A549 (cell line): ENCODE data around the gene SLC6A19. TPM values are rescaled to one million over a fixed set of nuclear protein-coding genes. Genes with fewer than 3 reads are reported as not detected.
A peak's percentile ranks its signal among the peaks of the same experiment; 100 is the strongest.

Source experiments
- ATAC-seq, 2 experiments: fragments of 200-7000 bp in 1 of 2; fragments of >200 bp in 1 of 2; cut with Nextera tagmentation in 1 of 2; cut with Tn5 transposase in 1 of 2; 3 replicates each; pipeline versions ENCODE4 v1.8.0 to v1.9.1; 2018 to 2020; ENCODE audit warnings: mild to moderate bottlenecking in 1 of 2, moderate library complexity in 1 of 2
- CTCF ChIA-PET: fragments of 300-600 bp; sonication (Branson Sonifier 250); formaldehyde crosslinking; extraction: SDS; loops from one replicate; lab custom pipeline; 2021; ENCODE audit warnings: antibody characterized with exemption, inconsistent platforms; lab: Yijun Ruan, JAX
- POLR2A ChIA-PET: fragments of 350-600 bp; formaldehyde crosslinking; extraction: SDS; loops from one replicate; lab custom pipeline; 2021; ENCODE audit warnings: antibody characterized with exemption, inconsistent platforms; lab: Yijun Ruan, JAX
- DNase-seq, 2 experiments: peaks; one replicate each; pipeline versions ENCODE4 v3.0.0 to v3.0.0-alpha.2; 2011 to 2016; ENCODE audit warnings: low read depth in 1 of 2, low spot score in 1 of 2
- FAIRE-seq: peaks from 2 replicates; lab custom pipeline; 2011; peaks lifted over from hg19 to GRCh38; lab: Jason Lieb, UNC
- H3K27ac ChIP-seq, 2 experiments: fragments of >200 bp; sonication (Bioruptor Twin); formaldehyde crosslinking; 3 replicates each; pipeline ENCODE4 v1.5.1; 2016 to 2017
- H3K4me1 ChIP-seq: fragments of >200 bp; sonication (Bioruptor Twin); formaldehyde crosslinking; 3 replicates; pipeline ENCODE4 v1.6.1; 2016
- H3K4me2 ChIP-seq: fragments of >200 bp; sonication (Bioruptor Twin); formaldehyde crosslinking; 3 replicates; pipeline ENCODE4 v1.6.1; 2016
- H3K4me3 ChIP-seq: fragments of >200 bp; sonication (Bioruptor Twin); formaldehyde crosslinking; 3 replicates; pipeline ENCODE4 v1.5.1; 2016
- H3K9me3 ChIP-seq: fragments of >200 bp; sonication (Bioruptor Twin); formaldehyde crosslinking; 3 replicates; pipeline ENCODE4 v1.6.1; 2016
- BHLHE40 ChIP-seq: IDR thresholded peaks from 2 replicates; pipeline ENCODE4 v1.6.1; 2012; ENCODE audit warnings: low read depth, low read length, inconsistent platforms
- CBX8 ChIP-seq: fragments of 200-600 bp; sonication (generic); IDR thresholded peaks from 2 replicates; pipeline ENCODE4 v1.6.1; 2016
- CHD4 ChIP-seq: fragments of 200-600 bp; sonication (generic); IDR thresholded peaks from 2 replicates; pipeline ENCODE4 v1.6.1; 2016; ENCODE audit warnings: antibody characterized with exemption, mild to moderate bottlenecking, borderline replicate concordance
- E2F6 ChIP-seq: IDR thresholded peaks from 2 replicates; pipeline ENCODE4 v1.6.1; 2012; ENCODE audit warnings: low read depth, borderline replicate concordance
- EHF ChIP-seq: fragments of 250-450 bp; sonication (Bioruptor Pico); IDR thresholded peaks from 2 replicates; pipeline ENCODE4 v1.5.0; 2020; ENCODE audit warnings: mild to moderate bottlenecking
- ELK1 ChIP-seq: fragments of 150-350 bp; IDR thresholded peaks from 2 replicates; pipeline ENCODE4 v1.6.1; 2014; ENCODE audit warnings: low read depth, mild to moderate bottlenecking, low read length
- ESRRA ChIP-seq: fragments of 150-350 bp; IDR thresholded peaks from 2 replicates; pipeline ENCODE4 v1.6.1; 2014; ENCODE audit warnings: mild to moderate bottlenecking, low read length, borderline replicate concordance
- GATA3 ChIP-seq: IDR thresholded peaks from 2 replicates; pipeline ENCODE4 v1.6.1; 2012; ENCODE audit warnings: borderline replicate concordance
- HES2 ChIP-seq: fragments of >200 bp; sonication (Bioruptor Twin); formaldehyde crosslinking; IDR thresholded peaks from 2 replicates; pipeline ENCODE4 v1.6.1; 2016
- HEYL ChIP-seq: fragments of 250-450 bp; sonication (Bioruptor Pico); IDR thresholded peaks from 2 replicates; pipeline ENCODE4 v1.8.0; 2021; ENCODE audit warnings: mild to moderate bottlenecking, moderate library complexity
- HOXA7 ChIP-seq: fragments of 250-450 bp; sonication (Bioruptor Pico); IDR thresholded peaks from 2 replicates; pipeline ENCODE4 v1.5.0; 2020; ENCODE audit warnings: mild to moderate bottlenecking, moderate library complexity
- KDM1A ChIP-seq: fragments of 200-600 bp; sonication (generic); IDR thresholded peaks from 2 replicates; pipeline ENCODE4 v1.6.1; 2016; ENCODE audit warnings: low read depth, mild to moderate bottlenecking
- KDM5A ChIP-seq: fragments of 200-600 bp; sonication (generic); IDR thresholded peaks from 2 replicates; pipeline ENCODE4 v1.6.1; 2016; ENCODE audit warnings: antibody characterized with exemption, mild to moderate bottlenecking
- MYC ChIP-seq: IDR thresholded peaks from 2 replicates; pipeline ENCODE4 v1.6.1; 2012; ENCODE audit warnings: mild to moderate bottlenecking, inconsistent platforms, low read length, improper control_type of control experiment, borderline replicate concordance
- NFE2L2 ChIP-seq: fragments of 150-350 bp; conservative IDR thresholded peaks from 2 replicates; pipeline ENCODE4 v1.6.1; 2014; ENCODE audit warnings: low read length
- RAD21 ChIP-seq, 2 experiments: fragments of >200 bp in 1 of 2; sonication (Bioruptor Twin) in 1 of 2; formaldehyde crosslinking in 1 of 2; IDR thresholded peaks in 1 of 2; conservative IDR thresholded peaks in 1 of 2; 2 replicates in 1 of 2; 3 replicates in 1 of 2; pipeline ENCODE4 v1.6.1; 2012 to 2018; ENCODE audit warnings: inconsistent platforms in 1 of 2
- RCOR1 ChIP-seq: fragments of 150-350 bp; IDR thresholded peaks from 2 replicates; pipeline ENCODE4 v1.6.1; 2014; ENCODE audit warnings: antibody characterized with exemption, low read length, low read depth
- RNF2 ChIP-seq: fragments of 200-600 bp; sonication (generic); IDR thresholded peaks from 2 replicates; pipeline ENCODE4 v1.6.1; 2016; ENCODE audit warnings: low read depth, mild to moderate bottlenecking, antibody characterized with exemption, moderate library complexity, borderline replicate concordance
- SREBF2 ChIP-seq: fragments of 450-650 bp; IDR thresholded peaks from 2 replicates; pipeline ENCODE4 v1.6.1; 2014; ENCODE audit warnings: mild to moderate bottlenecking, moderate library complexity
- TP53 ChIP-seq: fragments of 250-450 bp; sonication (Bioruptor Pico); IDR thresholded peaks from 2 replicates; pipeline ENCODE4 v1.5.0; 2021; ENCODE audit warnings: mild to moderate bottlenecking, moderate library complexity
- ZSCAN20 ChIP-seq: fragments of 250-450 bp; sonication (Bioruptor Pico); IDR thresholded peaks from 2 replicates; pipeline ENCODE4 v1.8.0; 2022; ENCODE audit warnings: mild to moderate bottlenecking, moderate library complexity
- WGBS: methylation state at CpG from one replicate; pipeline ENCODE4 v1.1.6; 2017; ENCODE audit errors: missing lambda C conversion rate; 5-methylcytosine and 5-hydroxymethylcytosine counted together
- polyA plus RNA-seq, 4 experiments: library from polyadenylated mRNA; depleted of rRNA in 3 of 4; stranded (reverse); fragments of >200 nt; fragmentation: RNase III in 1 of 4; extraction: RNeasy Plus Mini Kit Qiagen cat#74134 plus additional on column Dnase treatment in 1 of 4; gene quantifications; 2 replicates in 3 of 4; 3 replicates in 1 of 4; pipeline ENCODE4 v1.2.3, GENCODE V29; 2011 to 2017

Gene SLC6A19
- polyA plus RNA-seq, 2 of the 4 experiments (the other 2 are of a cell fraction): 0.01 TPM; not detected in 1

- POLR2A ChIA-PET: no interaction called here
- TF ChIP-seq SREBF2 (no peak), TP53 (CRISPR knock-in tag) (no peak), HOXA7 (CRISPR knock-in tag) (no peak), GATA3 (no peak), RAD21 (conservative IDR thresholded peaks at IDR 0.05 in 1 of 2, IDR thresholded peaks at IDR 0.05 in 1 of 2) (peak in 1 of 2 experiments; percentile 11; a peak in 1 of 5 replicates), HEYL (CRISPR knock-in tag) (no peak)
- Histone ChIP-seq H3K9me3 (peaks cover 16% of the 10 kb centered on the region; the same call in 2 of the 3 replicates), H3K27ac (no peak overlapping the region), H3K4me3 (no peak overlapping the region), H3K4me2 (no peak overlapping the region), H3K4me1 (no peaks in the 10 kb centered on the region)
- no peak for FAIRE-seq
- CTCF ChIA-PET: interaction anchor here (0.6 to 1.6 kb wide), 7 partner anchors 14 to 410 kb away, joined by 3 to 6 read pairs (median 3); no protein-coding TSS in a partner anchor
- 30% methylated on average over 7 of the region's 8 CpGs for WGBS
- peak in 1 of 2 experiments; percentile 55; a peak in 3 of 6 replicates for ATAC-seq
- peak in 1 of 2 experiments; percentile 30 for DNase-seq
Observed at GRCh38 chr5:1235379-1235778, 34.0 kb downstream of the SLC6A19 start.

- CTCF ChIA-PET: interaction anchor here (0.7 to 1.6 kb wide), 5 partner anchors 16 to 409 kb away, joined by 3 to 6 read pairs (median 3); no protein-coding TSS in a partner anchor
- ATAC-seq (no peak), DNase-seq (no peak), FAIRE-seq (no peak)
- Histone ChIP-seq H3K4me1 (no peaks in the 10 kb centered on the region), H3K4me2 (no peak overlapping the region), H3K27ac (no peak overlapping the region)
- 85% methylated on average over 1 of the region's 1 CpG for WGBS
- POLR2A ChIA-PET: no interaction called here
- TF ChIP-seq NFE2L2 (no peak), KDM1A (no peak)
- TF ChIP-seq, all 56 proteins: peak for 0
- no peak overlapping the region for H3K4me3 ChIP-seq
- H3K9me3 ChIP-seq: peaks cover 16% of the 10 kb centered on the region; the same call in 2 of the 3 replicates
Observed at GRCh38 chr5:1235838-1236237, 34.4 kb downstream of the SLC6A19 start.

GRCh38 chr5:1239505-1240251, 38.3 kb downstream of the SLC6A19 start:
- ATAC-seq: no peak
- no peak for FAIRE-seq
- H3K27ac ChIP-seq: no peak overlapping the region
- no peak for DNase-seq
- ChIA-PET CTCF (interaction anchor here (1.1 to 1.4 kb wide), 2 partner anchors 10 to 405 kb away, joined by 3 read pairs; no protein-coding TSS in a partner anchor), POLR2A (no interaction called here)
- no peak overlapping the region for H3K4me3 ChIP-seq
- TF ChIP-seq ELK1 (no peak), RNF2 (no peak), SREBF2 (no peak), CHD4 (no peak), RCOR1 (no peak), HEYL (CRISPR knock-in tag) (no peak), EHF (no peak), KDM5A (no peak), ESRRA (no peak), BHLHE40 (no peak), CBX8 (no peak), MYC (no peak), ZSCAN20 (no peak), HES2 (no peak), E2F6 (no peak)
- no peak overlapping the region for H3K4me2 ChIP-seq
- H3K4me1 ChIP-seq: no peaks in the 10 kb centered on the region
- WGBS: 56% methylated on average over 18 of the region's 22 CpGs
- H3K9me3 ChIP-seq: peaks cover 16% of the 10 kb centered on the region; the same call in 2 of the 3 replicates
